Measurements from ENCODE around the gene EML4. TPM values are rescaled to one million over a fixed set of nuclear protein-coding genes. Genes with fewer than 3 reads are reported as not detected.

EML4 gene
- total and polyA plus RNA-seq, 2 of the 13 experiments (the other 11 are each of a cell fraction or from before 2014, with no cell fraction given) = 243 to 476 TPM

DNA sequence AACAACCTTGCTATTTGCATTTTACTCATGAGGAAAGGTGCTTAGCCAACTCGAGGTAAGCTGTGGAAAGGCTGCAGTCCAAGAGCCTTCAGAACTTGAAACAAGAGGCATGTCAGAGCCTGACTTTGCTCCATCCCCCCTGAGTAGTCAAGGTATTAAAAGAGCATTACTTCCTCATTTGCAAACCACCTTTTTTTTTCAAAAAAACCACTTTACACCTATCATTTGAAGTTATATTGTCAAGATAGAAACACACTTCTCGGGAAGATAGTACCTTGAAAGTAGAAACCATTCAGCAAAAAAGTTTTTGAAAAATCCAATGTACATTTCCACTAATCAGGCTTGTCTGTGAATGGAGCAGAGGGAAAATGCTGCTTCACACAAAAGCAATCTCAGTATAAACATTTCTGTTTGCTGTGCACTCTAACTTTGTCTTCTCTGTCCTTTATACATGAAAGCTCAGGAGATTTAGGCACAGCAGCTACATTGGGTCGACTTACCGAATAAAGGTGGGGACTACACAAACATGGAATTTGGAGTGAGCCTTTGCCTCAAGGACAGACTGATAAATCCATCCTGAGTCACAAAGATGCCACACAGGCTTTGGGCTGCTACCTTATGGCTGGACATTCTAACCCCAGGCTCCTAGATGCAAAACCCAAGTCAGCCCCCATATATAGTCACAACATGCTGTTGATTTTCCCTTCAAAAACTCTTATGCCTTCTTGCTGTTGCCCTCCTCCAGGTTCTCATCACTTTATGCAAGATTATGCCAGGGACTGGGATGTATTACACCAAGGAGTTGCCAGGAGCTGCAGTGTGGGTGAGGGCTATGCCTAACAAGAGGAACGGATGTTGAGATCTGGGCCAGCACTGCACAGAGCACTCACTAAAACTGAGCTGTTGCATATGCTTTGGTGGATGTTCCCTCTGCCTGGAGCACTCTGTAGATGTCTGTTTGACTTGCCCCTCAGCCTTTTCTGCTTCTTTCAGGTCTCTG is 41.4 kb upstream of the EML4 start (continued):
- TF ChIP-seq ZFP36L2 (CRISPR knock-in tag; IDR thresholded peaks at IDR 0.05) (no peak), NFRKB (IDR thresholded peaks at IDR 0.05) (no peak), ZNF12 (CRISPR knock-in tag; IDR thresholded peaks at IDR 0.05) (no peak), MYC (CRISPR knock-in tag; IDR thresholded peaks at IDR 0.05; ENCODE audit: borderline replicate concordance) (no peak), ZMYM4 (CRISPR knock-in tag; IDR thresholded peaks at IDR 0.05) (peak; percentile 83), ZNF570 (CRISPR knock-in tag; IDR thresholded peaks at IDR 0.05; ENCODE audit: borderline replicate concordance) (no peak), MEIS1 (CRISPR knock-in tag; IDR thresholded peaks at IDR 0.05; ENCODE audit: borderline replicate concordance) (no peak), SRF (IDR thresholded peaks at IDR 0.05; ENCODE audit: low read depth, low read length) (0 out of 2 replicates have a peak, but pooled peaks have one; percentile 29), POLR2G (IDR thresholded peaks at IDR 0.05; ENCODE audit: low read depth, low read length) (peak; percentile 77), CBX5 (CRISPR knock-in tag; IDR thresholded peaks at IDR 0.05; ENCODE audit: borderline replicate concordance) (peak; percentile 40; the same call in 1 of the 2 replicates), ZSCAN20 (CRISPR knock-in tag; IDR thresholded peaks at IDR 0.05; ENCODE audit: borderline replicate concordance) (0 out of 2 replicates have a peak, but pooled peaks have one; percentile 70), ZNF776 (CRISPR knock-in tag; IDR thresholded peaks at IDR 0.05) (no peak), KDM6A (CRISPR knock-in tag; IDR thresholded peaks at IDR 0.05; ENCODE audit: low read depth) (no peak), NFIB (CRISPR knock-in tag; IDR thresholded peaks at IDR 0.05; ENCODE audit: borderline replicate concordance) (no peak), ZFP90 (CRISPR knock-in tag; IDR thresholded peaks at IDR 0.05; ENCODE audit: borderline replicate concordance) (0 out of 2 replicates have a peak, but pooled peaks have one; percentile 58), HNF4G (IDR thresholded peaks at IDR 0.05; ENCODE audit: borderline replicate concordance, low read depth, low read length) (peak; percentile 89), HNF4G (CRISPR knock-in tag; IDR thresholded peaks at IDR 0.05; ENCODE audit: borderline replicate concordance, low read depth) (no peak; the same call in 1 of the 2 replicates), ZBTB3 (CRISPR knock-in tag; IDR thresholded peaks at IDR 0.05; ENCODE audit: borderline replicate concordance, low read depth) (no peak), ZNF460 (CRISPR knock-in tag; IDR thresholded peaks at IDR 0.05; ENCODE audit: borderline replicate concordance) (no peak), ZNF329 (CRISPR knock-in tag; IDR thresholded peaks at IDR 0.05; ENCODE audit: low read depth) (no peak), ZNF207 (IDR thresholded peaks at IDR 0.05; ENCODE audit: borderline replicate concordance) (no peak), MIER3 (CRISPR knock-in tag; IDR thresholded peaks at IDR 0.05; ENCODE audit: borderline replicate concordance) (no peak), ZNF431 (CRISPR knock-in tag; IDR thresholded peaks at IDR 0.05; ENCODE audit: borderline replicate concordance, low read depth) (no peak), ZNF430 (CRISPR knock-in tag; IDR thresholded peaks at IDR 0.05) (no peak; the same call in 1 of the 2 replicates), AGO1 (IDR thresholded peaks at IDR 0.05; ENCODE audit: low read depth, low read length, poor library complexity, severe bottlenecking) (no peak), HDAC6 (IDR thresholded peaks at IDR 0.05; ENCODE audit: low read depth, low read length) (no peak)
- TF ChIP-seq, protein P1, sequence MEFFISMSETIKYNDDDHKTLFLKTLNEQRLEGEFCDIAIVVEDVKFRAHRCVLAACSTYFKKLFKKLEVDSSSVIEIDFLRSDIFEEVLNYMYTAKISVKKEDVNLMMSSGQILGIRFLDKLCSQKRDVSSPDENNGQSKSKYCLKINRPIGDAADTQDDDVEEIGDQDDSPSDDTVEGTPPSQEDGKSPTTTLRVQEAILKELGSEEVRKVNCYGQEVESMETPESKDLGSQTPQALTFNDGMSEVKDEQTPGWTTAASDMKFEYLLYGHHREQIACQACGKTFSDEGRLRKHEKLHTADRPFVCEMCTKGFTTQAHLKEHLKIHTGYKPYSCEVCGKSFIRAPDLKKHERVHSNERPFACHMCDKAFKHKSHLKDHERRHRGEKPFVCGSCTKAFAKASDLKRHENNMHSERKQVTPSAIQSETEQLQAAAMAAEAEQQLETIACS (CRISPR knock-in tag; IDR thresholded peaks at IDR 0.05) = no peak
- TF ChIP-seq, protein P2, sequence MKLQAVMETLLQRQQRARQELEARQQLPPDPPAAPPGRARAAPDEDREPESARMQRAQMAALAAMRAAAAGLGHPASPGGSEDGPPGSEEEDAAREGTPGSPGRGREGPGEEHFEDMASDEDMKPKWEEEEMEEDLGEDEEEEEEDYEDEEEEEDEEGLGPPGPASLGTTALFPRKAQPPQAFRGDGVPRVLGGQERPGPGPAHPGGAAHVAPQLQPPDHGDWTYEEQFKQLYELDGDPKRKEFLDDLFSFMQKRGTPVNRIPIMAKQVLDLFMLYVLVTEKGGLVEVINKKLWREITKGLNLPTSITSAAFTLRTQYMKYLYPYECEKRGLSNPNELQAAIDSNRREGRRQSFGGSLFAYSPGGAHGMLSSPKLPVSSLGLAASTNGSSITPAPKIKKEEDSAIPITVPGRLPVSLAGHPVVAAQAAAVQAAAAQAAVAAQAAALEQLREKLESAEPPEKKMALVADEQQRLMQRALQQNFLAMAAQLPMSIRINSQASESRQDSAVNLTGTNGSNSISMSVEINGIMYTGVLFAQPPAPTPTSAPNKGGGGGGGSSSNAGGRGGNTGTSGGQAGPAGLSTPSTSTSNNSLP (IDR thresholded peaks at IDR 0.05; ENCODE audit: low read depth, low read length) = peak; percentile 66

All from HepG2 (cell line).